Activated T-cell treated with anti-CD3 and anti-CD28 coated beads, Interleukin-2, amount 50 U/mL, for 48 hours (primary cell): ENCODE results near the gene CD40.

Experiments
- DNase-seq, 2 experiments: peaks; one replicate each; pipeline ENCODE4 v3.0.0-alpha.2; 2020

The CD40 gene

DNA sequence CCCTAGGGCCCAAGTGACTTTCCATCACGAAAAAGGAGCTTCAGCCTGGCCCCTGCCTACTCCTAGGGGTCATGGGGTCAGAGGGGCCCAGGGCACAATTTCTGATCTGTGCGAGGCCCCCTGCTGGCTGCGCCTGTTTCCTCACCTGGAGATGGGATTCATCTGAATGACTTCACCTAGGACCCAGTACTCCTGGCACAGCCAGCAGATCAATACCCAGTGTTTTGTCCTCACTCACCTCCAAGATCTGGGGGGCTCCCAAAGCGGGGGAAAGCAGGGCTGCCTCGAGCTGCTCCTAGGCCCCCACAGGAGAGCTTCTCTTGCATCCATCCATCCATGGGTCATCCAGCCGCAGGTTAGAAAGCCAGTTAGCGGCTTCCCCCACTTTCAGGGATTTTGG is 33.8 kb downstream of the CD40 start:
- DNase-seq = peak; percentile 45 to 50

DNA sequence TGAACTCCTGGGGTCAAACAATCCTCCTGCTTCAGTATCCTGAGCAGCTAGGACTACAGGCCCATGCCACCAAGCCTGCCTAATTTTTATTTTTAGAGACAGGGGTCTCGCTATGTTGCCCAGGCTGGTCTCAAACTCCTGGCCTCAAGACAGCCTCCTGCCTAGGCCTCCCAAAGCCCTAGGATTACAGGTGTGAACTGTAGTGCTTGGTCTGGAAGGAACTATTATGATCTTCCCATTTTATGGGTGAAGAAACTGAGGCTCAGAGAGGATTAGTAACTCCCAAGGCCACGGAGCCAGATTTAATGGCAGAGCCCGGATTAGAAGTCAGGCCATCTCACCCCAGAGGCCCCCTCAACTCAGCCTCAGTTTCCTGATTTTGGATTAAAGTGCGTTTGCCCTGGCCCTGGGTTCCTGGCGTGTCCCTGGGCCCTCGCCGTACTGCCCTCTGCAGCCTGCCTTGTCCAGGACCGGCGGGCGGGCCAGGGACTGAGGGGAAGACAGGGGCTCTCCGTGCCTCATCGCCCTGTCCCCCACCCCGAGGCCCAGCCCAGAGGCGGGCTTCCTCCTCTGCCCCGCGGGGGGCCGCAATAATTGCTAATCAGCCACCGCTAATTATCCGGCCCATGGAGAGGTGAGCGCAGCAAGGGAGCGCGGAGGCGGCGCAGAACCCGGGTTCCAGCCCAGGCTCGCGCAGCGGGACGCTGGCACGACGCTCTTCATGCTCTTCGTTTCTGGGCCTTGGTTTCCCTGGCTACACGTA is 34.9 kb downstream of the CD40 start:
- no peak for DNase-seq

DNA sequence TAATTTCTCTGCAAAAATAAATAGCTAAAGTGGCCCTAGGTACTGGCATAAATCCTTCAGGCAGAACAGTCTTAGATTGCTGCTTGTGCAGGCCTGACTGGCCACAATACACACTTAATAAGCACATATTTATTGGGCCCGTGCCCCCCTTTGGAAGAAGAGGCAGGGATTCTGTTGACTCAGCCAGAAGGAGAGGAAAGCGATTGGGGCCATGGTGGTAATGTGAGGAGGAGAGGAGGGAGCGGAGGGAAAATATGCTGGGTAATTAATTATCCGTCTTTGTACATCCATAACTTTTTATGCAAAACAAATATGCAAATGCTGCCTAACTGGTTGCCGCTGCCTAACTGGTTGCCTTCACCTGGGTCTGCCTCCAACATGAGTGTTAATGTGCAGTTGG is 36.2 kb downstream of the CD40 start:
- DNase-seq = no peak

DNA sequence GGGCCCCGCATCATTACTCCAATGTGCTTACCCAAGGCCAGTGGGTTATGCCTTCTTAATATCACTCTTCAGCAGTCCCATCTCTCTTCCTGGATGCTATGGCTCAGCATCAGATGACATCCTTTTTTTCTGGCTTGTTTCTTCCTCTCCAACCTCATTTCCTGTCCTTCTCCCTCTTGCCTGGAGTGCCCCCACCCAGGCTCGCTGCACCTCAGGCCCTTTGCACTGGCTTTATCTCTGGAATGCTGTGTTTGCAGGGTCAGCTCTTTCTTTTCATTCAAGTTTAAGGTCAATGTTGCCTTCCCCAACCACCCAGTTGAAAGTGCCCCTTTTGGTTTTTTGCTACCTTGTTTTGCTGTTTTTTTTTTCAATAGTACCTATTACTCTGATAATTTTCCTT is 36.7 kb downstream of the CD40 start:
- no peak for DNase-seq

DNA sequence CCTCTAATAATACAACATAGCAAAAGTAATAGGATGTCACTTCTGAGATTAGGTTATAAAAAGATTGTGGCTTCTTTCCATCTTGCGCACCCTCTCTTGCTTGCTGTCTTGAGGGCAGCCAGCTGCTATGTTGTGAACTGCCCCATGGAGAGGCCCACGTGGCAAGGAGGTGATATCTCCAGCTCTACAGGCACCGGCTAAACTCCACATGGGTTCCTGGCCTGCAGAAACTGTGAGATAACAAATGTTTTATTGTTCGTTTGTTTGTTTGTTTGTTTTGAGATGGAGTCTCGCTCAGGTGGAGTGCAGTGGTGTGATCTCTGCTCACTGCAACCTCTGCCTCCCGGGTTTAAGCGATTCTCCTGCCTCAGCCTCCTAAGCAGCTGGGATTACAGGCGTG is 38.0 kb downstream of the CD40 start:
- no peak for DNase-seq

DNA sequence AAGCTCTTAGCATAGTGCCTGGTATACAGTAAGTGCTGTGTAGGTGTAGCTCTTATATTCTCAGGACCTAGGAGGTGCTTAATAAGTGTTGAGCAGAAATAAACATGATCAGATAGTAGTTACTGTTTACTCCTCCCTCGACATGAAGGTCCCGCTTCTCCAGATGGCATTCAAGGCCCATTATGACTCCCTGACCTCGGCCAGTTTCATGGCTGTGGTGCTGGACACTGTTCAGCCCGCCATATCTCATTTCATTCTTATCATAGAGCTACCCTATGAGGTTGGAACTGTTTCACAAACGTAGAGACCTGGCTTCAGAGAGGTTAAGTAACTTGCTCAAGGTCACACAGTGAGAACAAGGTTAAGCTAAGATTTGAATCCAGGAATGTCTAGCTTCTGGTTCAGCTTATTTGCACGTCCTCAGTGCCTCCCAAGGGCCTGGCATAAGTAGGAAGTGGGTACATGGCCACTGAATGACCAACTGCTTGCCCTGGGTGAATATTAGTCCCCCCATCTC is 39.0 kb downstream of the CD40 start:
- DNase-seq = no peak

DNA sequence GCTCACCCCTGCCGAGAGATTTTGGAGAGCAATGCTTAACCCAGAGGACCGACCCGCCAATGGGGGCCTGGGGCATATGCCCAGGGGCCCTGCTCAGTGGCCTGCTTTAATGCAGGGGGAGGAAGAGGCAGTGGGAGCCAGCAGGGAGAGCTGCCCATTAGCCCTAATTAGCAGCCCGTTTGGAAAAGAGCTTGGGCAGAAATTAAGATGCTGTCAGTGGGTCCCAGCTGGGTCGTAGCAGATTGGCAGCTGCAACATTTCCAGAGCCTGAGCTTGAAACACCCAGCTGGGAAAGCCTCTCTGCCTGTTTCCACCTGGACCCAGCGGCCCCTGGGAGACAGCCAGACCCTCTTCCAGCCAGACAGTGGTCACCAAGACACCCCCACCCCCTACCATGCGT is 39.5 kb downstream of the CD40 start:
- DNase-seq = no peak

DNA sequence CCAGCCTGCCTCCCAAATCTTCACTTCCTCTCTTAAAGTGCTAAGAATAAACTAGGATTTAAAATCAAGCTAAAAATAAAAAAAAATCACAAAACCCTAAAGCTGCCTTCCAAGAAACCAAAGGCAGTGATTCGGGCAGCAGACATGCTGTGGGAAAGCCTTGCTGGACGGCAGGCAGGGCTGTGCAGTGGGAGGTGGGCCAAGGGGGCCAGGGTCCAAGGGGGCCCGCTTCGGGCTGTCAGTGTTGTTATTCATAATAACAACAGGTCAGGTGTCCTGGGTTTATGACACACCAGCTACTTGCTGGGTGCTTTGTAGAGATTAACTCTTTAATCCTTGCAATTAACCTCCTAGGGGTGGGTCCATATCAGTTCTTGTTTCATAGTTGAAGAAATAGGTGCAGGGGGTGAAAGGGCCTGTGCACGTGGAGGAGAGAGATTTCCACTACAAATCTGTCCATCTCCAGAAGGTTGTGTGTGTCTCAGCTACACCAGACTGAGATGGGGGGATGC is 40.4 kb downstream of the CD40 start:
- DNase-seq = no peak

DNA sequence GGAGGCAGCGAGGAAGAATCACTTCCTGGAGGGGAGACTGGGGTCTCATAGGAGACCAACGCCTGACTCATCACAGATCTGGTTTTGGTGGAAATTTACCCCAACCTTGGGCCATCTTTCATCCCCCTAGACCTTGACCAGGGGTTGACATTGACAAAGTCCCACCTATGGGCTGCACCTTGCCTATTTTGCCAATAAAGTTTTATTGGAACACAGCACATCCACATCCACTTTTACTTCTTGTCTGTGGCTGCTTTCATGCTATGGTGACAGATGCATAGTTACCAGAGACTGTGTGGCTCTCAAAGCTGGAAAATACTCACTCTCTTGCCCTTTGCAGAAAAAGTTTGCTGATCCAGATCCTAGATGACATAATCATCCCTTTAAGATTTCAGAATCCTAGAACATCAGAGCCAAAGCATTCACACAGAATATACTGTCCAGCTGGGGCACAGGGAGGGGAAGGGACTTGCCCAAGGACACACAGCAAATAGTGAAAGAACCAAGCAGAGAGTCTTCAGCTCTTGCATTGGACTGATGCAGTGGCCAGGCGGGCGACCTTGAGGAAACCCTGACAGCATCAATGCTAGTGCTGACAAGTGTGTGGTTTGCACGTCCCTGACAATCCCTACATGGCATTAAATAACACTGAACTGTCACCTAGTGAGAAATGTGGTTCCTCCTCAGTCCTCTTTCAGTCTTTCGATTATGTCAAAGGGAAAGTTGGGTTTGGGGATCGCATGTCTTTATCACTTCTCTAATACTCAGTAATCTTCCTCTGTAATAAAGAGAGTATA is 41.2 kb downstream of the CD40 start:
- DNase-seq = no peak

DNA sequence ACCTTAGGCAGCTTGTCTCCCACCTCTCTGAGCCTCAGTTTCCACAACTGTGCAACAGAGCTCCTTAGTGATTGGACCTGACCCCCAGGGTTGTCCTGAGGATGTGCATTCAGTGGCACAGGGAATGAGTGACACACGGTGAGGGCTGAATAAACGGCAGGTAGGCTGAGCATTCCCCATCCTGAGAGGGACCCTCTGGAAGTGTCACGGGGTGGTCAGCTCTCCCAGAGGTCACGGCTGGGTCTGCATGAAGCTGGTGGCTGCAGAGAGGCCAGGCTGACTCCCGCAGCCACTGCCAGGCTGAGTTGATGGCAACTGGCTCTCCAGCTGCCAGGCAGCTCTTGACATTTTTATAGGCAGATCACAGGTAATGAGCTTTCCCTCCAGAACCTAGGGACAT is 42.5 kb downstream of the CD40 start:
- no peak for DNase-seq

DNA sequence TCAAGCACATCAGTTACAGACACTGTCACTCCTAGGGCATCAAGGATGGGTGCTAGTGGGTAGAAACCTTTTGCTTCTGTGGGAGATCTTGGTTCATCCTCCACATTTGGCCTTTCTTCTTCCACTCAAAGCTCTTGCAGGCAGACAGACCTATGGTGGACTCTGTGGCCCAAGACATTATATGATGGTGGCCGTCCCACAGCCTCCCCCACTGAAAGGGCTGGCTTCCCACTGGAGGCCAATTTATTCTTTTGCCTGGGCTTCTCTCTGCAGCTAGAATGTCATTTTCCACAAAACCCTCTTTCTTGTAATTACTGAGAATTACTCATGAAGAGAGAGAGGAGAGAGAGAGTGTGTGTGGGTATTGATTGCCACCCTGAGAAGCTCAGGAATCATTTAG is 43.8 kb downstream of the CD40 start:
- no peak for DNase-seq

DNA sequence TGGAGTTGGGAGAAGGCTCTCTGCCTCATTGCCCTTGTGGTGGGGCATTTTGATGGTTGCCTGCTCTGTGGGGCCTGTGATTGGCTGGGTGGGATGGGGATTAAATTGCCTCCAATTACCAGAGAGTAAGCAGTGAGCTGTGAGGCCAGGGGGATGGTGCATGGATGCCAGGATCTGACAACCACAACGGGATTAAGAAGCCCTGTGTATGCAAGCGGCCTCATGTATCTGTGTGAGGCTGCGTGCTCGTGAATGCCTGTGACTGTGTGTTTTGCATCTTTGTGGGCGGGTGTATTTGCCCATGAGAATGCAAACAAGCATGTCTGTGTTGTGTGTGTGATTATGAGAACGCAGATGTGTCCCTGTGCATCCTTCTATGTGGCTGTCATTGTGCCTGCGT is 46.1 kb downstream of the CD40 start:
- no peak for DNase-seq

DNA sequence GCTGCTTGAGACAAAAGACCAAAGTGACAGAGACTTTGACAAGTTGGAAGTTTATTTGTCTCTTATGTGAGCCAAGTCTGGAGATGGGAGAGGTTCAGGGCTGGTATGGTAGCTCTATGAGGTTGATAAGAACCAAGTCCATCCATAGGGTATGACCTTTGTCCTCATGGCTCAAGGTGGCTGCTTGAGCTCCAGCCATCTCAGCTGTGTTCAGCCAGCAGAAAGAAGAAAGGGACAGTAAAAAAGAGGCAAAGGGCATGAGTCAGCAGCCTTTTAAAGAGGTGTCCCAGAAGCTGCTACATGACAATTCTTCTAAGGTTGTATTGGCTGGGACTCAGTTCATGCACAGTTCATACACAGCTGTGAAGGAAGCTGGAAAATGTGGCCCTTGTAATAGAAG is 49.0 kb downstream of the CD40 start:
- DNase-seq = no peak

DNA sequence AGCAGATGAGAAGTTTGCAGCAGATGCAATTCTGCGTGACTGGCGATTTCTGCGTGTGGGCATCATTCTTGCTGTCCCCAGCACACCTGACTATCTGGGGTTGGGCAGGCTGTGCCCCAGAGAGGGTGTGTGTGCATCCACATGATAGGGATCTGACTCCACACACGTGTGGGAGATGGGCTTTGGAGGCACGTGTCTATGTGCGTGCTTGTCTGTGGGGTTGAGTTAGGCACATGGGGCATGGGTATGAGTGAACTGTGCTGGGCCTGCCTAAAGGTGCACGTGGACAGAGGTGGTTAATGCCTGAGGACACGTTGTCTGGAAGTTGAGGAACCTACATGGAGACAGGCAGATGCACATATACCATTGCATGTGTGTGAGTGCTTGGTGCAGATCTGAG is 50.3 kb downstream of the CD40 start:
- DNase-seq = no peak

DNA sequence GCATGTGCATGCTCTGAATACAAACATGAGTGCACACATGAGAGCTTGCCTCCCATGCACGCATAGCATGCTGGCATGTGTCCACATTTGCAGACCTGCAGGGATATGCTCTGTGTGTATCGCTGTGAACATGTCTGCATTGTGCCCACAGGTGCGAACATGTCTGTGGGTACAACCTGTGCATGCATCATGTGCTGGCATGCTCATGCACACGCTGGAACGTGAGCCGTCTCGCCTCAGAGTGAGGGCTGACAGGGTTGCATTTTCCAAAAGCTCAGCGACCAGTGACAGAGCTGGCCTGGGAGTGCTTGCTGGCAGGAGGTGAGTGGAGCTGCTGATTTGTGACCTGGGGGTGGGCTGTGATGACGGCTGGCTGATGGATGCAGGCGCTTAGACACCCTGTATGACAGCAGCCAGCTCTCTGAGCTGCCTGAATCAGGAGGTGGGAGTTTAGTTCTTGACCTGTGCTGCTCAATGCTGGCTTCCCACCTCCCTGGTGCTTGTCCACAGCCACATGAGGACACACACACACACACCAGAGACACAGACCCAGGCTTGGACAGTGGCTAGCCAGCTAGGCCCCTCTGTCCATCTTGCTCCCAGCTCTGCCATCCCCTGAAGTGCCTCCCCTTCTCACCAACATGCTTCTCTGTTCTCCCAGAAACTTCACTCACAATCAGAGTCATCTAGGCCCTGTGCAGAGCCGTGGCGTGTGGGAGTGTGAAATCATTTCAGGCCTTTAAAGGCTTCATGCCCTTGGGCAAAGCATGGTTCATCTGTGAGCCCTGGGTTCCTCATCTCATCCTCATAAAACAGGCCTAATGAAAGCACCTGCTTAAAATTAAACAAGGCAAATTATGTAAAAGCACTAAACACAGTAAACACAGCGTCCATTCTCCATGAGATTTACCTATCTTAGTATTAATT is 51.4 kb downstream of the CD40 start:
- DNase-seq = no peak

DNA sequence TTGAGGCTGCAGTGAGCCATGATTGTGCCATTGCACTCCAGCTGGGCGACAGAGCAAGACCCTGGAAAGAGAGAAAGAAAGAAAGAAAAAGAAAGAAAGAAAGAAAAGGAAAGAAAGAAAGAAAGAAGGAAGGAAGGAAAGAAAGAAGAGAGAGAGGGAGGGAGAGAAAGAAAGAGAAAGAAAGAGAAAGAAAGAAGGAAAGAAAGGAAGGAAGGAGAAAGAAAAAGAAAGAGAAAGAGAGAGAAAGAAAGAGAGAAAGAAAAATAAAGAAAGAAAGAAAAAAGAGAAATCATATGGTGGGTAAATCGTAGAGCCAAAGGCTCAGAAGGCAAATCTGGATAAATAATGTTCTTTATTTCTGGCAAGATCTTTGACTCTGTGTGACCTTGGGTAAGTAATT is 53.4 kb downstream of the CD40 start:
- no peak for DNase-seq

DNA sequence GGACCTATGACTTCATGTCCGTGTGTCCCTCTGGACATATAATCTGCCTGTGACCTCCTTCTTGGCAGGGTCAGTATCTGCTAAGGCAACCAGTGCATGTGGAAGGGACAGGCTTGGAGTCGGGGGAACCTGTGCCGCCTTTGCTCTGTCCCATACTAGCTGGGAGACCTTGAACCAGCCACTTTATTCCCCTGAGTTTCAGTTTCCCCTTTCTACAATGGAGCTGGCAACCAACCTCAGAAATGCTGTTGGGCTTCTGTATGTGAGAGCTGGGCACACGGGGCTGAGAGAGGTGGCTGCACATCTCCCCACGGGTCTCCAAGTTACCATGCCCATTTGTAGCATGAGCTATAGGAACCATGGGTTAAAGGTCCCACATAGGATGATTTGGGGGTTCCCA is 53.8 kb downstream of the CD40 start:
- DNase-seq = no peak

DNA sequence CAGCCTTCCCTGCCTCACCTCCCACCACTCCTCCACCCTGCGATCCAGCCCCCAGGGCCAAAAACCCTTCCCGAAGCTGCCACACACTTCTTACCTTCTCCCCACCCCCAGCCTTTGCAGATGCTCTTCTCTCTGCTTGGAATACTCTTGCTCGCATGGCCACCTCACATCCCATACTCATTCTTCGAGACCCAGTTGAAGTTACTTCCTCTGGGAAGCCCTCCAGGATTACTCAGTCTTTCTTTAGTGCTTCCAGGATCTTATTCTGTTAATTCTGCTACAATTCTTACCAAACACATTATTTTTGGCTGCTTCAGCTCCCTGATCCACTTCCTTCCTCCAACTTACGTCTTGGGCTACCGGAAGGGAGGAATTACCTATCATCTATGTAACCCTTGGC is 54.3 kb downstream of the CD40 start:
- no peak for DNase-seq

DNA sequence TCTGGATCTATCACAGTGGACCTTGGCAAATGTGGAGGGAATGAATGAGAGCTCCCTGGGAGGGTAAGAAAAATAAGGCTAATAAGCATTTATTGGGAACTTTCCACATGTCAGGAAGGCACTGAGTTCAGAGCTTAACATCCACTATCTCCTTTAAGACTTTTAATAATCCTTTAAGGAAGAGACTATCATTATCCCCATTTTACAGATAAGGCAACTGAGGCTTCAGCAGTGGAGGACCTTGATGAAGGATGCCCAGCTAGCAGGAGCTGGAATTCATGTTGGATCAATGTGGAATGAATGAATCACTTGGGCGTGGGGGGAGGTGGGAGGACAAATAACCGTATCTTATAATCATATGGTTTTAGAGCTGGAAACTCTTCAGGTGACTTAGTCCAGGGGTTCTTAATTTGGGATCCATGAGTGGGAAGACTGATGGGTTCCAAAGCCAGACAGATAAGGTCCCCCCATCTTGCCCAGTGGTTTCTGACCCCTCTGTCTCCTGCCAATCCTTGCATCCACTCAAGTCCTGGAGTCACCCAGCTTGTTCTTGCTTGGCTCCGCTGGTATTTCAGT is 54.9 kb downstream of the CD40 start:
- no peak for DNase-seq

DNA sequence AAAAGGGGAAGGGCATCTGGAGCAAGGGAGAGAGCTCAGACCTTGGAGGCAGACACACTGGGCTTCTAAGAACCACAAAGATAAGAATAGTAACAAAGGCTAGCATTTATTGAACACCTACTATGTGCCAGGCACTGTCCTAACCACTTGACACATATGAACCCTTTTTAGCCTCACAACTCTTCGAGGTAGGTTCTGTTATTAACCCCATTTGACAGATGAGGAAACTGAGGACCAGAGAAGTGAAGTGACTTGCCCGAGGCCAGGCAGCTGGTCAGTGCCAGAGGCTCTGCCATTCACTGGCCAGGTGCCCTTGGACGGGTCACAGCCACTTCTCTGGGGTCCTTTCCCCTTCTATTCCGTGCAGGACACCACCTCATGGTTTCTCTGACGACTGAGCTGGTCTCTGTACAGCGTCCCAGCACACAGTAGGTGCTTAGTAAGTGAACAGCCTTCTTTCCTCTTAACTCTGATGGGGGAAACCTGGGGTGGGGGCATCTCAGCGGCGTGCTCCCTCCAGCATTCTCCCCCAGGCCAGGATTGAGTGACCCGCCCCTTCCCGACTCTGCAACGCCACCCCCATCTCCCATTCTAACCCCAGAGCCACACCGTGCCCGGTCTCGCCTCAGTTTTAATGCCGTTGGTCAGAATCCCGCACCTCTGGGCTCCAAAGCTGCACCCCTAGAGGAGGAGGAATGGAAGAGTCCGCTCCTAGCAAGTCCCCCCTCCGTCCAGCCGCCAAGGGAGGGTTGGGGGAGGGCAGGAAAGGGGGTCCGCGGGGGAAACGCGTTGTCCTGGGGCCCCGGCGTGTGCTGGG is 55.7 kb downstream of the CD40 start:
- no peak for DNase-seq

DNA sequence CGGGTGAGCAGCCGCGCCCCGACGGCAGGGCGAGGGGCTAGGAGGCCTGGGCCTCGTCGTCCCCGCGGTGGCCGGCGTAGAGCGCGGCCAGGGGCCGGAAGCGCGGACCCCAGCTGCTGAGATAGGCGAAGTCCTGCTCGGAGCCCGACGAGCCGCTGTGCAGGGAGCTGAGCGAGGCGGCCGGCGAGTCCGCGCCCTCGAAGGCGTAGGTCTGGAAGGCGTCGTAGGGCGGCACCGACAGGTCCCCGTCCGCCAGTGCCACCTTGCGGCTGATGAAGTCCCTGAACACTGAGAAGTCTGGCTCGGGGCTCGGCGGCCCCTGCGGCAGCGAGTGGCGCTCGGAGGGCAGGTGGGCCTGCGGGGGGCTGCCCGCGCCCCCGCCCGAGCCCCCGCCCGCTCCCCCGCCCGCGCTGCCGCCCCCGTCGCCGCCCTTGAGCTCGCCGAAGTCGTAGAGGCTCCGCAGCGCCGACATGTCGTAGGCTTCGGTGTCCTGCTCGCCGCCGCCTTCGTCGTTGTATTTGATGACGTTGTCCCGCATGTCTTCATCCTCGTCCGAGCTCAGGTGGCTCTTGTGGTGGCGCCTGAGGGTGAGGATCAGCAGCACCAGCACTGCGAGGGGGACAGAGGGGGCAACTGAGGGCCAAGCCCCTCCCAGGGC is 56.5 kb downstream of the CD40 start:
- peak; percentile 76 to 85 for DNase-seq
